ENCODE measurements around the gene RIIAD1. TPM values are rescaled to one million over a fixed set of nuclear protein-coding genes. Genes with fewer than 3 reads are reported as not detected.
A peak's percentile ranks its signal among the peaks of the same experiment; 100 is the strongest.
"Not testable (repeated sequence)": the region's sequence is repeated elsewhere in the genome, so short reads cannot be mapped to it uniquely, and the experiment has no call there.

Gene RIIAD1
- polyA plus RNA-seq, 2 donors: not detected

GRCh38 chr1:151760597-151761385, 39.5 kb downstream of the RIIAD1 start:
- no peak overlapping the region for H3K27ac ChIP-seq (ENCODE audit: low read depth in 2 of 2, low read length in 1 of 2)
- H3K4me1 ChIP-seq (ENCODE audit: control insufficient read depth in 2 of 2, insufficient read depth in 2 of 2, low read length in 1 of 2): peaks cover 0 to 2% of the 10 kb centered on the region in 2 donors
- 83 to 87% methylated on average over 7 of the region's 7 CpGs for WGBS, 2 donors
- H3K4me3 ChIP-seq (ENCODE audit: low read depth in 1 of 2, low read length in 2 of 2): no peak overlapping the region
- H3K9me3 ChIP-seq (ENCODE audit: control insufficient read depth in 2 of 2, insufficient read depth in 1 of 2, low read depth in 1 of 2, low read length in 1 of 2): no peaks in the 10 kb centered on the region
- peaks cover 6 to 15% of the 10 kb centered on the region in 2 donors for H3K36me3 ChIP-seq (ENCODE audit: control insufficient read depth in 2 of 2, insufficient read depth in 2 of 2, low read length in 1 of 2)
- no peaks in the 10 kb centered on the region for H3K27me3 ChIP-seq (ENCODE audit: control insufficient read depth in 1 of 2, insufficient read depth in 2 of 2, low read length in 2 of 2)

DNA sequence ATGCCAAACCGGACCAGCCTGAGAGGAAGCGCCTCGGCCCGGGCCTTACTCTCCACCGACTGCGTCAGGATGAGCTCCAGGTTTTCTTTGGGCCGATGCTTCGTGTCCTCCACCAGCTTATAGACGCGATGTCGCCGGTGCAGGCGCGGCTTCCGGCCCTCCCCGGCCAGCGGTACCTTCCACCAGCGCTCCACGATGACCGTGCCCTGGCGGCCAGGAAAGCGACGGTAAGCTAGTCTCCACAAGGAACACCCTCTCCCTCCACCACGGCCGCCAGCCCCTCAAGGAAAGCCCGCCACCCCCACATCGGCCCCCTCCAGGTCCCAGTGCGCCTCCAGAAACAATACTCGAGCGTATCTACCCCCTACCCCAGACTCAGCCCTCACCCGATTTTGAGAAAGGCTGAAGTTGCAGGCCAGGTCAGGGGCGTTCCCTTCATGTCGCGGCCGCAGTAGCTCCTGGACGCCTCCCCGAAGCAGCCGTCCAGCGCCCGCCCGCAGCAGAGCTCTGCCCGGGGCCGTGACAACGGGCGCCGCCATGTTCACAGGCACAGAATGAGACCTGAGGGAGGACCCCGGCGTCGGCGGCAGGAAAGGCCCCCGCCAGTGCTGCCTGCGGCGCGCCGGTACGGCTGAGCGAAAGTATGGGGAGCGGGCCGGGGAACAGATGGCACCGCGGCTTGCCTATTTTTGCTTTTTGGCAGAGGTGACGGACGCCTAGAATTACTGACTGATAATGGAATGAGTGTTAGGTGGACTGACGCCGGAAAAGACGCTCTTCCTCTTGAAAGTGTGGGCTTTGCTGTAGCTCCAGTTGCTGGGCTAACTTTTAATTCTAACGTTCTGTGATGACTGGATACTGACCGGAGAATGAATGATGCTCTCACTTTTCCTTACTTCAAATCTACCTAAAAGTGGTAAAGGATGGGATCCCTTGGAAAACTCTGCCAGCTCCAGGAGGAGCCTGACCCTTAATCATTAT, 41.9 kb downstream of the RIIAD1 start, which contains the start of gene MRPL9:
MRPL9 (minus strand) TSS at position 556 of the 981 bp plus-strand sequence; CDS start at position 539, 17 bp downstream.
- peak within 1 kb of the TSS; percentile 75 to 88 for H3K4me3 ChIP-seq (ENCODE audit: low read depth in 1 of 2, low read length in 2 of 2)
- peaks cover 0 to 6% of the 10 kb centered on the region in 2 donors for H3K4me1 ChIP-seq (ENCODE audit: control insufficient read depth in 2 of 2, insufficient read depth in 2 of 2, low read length in 1 of 2)
- 1% methylated on average over 68 of the region's 68 CpGs for WGBS, 2 donors
- H3K9me3 ChIP-seq (ENCODE audit: control insufficient read depth in 2 of 2, insufficient read depth in 1 of 2, low read depth in 1 of 2, low read length in 1 of 2): no peaks in the 10 kb centered on the region
- H3K27me3 ChIP-seq (ENCODE audit: control insufficient read depth in 1 of 2, insufficient read depth in 2 of 2, low read length in 2 of 2): no peaks in the 10 kb centered on the region
- peak within 1 kb of the TSS; percentile 88 to 93 for H3K27ac ChIP-seq (ENCODE audit: low read depth in 2 of 2, low read length in 1 of 2)
- peaks cover 6 to 13% of the 10 kb centered on the region in 2 donors for H3K36me3 ChIP-seq (ENCODE audit: control insufficient read depth in 2 of 2, insufficient read depth in 2 of 2, low read length in 1 of 2)

DNA sequence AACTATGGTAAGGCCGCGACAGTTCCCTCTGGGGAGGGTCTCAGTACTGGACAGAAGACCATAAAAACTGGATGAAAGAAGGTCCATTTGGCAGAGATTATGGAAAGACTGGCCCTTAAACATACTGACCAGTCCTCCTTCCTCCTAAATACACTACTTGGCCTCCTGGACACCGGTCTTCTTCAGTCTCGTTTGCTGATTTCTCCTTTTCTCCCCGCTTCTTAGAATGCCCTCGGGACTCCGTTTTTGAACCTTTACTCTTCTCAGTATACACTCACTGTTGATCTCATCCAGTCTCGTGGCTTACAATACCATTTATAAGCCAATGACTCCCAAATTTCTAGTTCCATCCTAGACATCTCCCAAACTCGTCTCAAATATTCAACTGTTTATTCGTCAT, 42.7 kb downstream of the RIIAD1 start:
- Histone ChIP-seq H3K27me3 (ENCODE audit: control insufficient read depth in 1 of 2, insufficient read depth in 2 of 2, low read length in 2 of 2) (no peaks in the 10 kb centered on the region), H3K27ac (ENCODE audit: low read depth in 2 of 2, low read length in 1 of 2) (peak overlapping the region; percentile 67 to 93), H3K4me1 (ENCODE audit: control insufficient read depth in 2 of 2, insufficient read depth in 2 of 2, low read length in 1 of 2) (peaks cover 0 to 6% of the 10 kb centered on the region in 2 donors), H3K4me3 (ENCODE audit: low read depth in 1 of 2, low read length in 2 of 2) (peak overlapping the region; percentile 75 to 88), H3K9me3 (ENCODE audit: control insufficient read depth in 2 of 2, insufficient read depth in 1 of 2, low read depth in 1 of 2, low read length in 1 of 2) (no peaks in the 10 kb centered on the region), H3K36me3 (ENCODE audit: control insufficient read depth in 2 of 2, insufficient read depth in 2 of 2, low read length in 1 of 2) (peaks cover 6 to 12% of the 10 kb centered on the region in 2 donors)
- 49 to 58% methylated on average over 10 of the region's 10 CpGs for WGBS, 2 donors

DNA sequence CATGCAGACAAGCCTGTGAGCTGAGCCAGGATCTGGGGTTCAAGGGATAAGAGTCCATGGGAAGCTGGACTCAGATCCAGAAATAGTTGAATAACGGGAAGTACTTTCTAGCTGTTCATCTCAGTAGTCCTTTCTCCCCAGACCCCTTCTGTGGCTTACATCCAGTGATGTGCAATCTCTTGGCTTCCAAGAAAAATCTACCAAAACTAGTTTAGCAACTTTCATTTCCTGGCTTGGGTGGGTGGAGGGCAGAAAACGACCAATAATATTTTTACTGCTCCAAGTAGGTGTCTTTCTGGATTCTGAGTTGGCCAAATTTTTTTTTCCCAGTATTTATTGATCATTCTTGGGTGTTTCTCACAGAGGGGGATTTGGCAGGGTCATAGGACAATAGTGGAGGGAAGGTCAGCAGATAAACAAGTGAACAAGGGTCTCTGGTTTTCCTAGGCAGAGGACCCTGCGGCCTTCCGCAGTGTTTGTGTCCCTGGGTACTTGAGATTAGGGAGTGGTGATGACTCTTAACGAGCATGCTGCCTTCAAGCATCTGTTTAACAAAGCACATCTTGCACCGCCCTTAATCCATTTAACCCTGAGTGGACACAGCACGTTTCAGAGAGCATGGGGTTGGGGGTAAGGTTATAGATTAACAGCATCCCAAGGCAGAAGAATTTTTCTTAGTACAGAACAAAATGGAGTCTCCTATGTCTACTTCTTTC, 47.2 kb downstream of the RIIAD1 start:
- WGBS, 2 donors: 29 to 36% methylated on average over 2 of the region's 7 CpGs
- not testable (repeated sequence) for H3K9me3 ChIP-seq (ENCODE audit: control insufficient read depth in 2 of 2, insufficient read depth in 1 of 2, low read depth in 1 of 2, low read length in 1 of 2); H3K4me3 ChIP-seq (ENCODE audit: low read depth in 1 of 2, low read length in 2 of 2); H3K36me3 ChIP-seq (ENCODE audit: control insufficient read depth in 2 of 2, insufficient read depth in 2 of 2, low read length in 1 of 2); H3K4me1 ChIP-seq (ENCODE audit: control insufficient read depth in 2 of 2, insufficient read depth in 2 of 2, low read length in 1 of 2); H3K27ac ChIP-seq (ENCODE audit: low read depth in 2 of 2, low read length in 1 of 2); H3K27me3 ChIP-seq (ENCODE audit: control insufficient read depth in 1 of 2, insufficient read depth in 2 of 2, low read length in 2 of 2)

- WGBS, 2 donors: 92 to 94% methylated on average over 21 to 34 of the region's 34 CpGs
- H3K4me3 ChIP-seq (ENCODE audit: low read depth in 1 of 2, low read length in 2 of 2); H3K9me3 ChIP-seq (ENCODE audit: control insufficient read depth in 2 of 2, insufficient read depth in 1 of 2, low read depth in 1 of 2, low read length in 1 of 2); H3K36me3 ChIP-seq (ENCODE audit: control insufficient read depth in 2 of 2, insufficient read depth in 2 of 2, low read length in 1 of 2); H3K27ac ChIP-seq (ENCODE audit: low read depth in 2 of 2, low read length in 1 of 2); H3K4me1 ChIP-seq (ENCODE audit: control insufficient read depth in 2 of 2, insufficient read depth in 2 of 2, low read length in 1 of 2); H3K27me3 ChIP-seq (ENCODE audit: control insufficient read depth in 1 of 2, insufficient read depth in 2 of 2, low read length in 2 of 2): not testable (repeated sequence)
Observed at GRCh38 chr1:151769270-151769669, 47.9 kb downstream of the RIIAD1 start.

GRCh38 chr1:151773702-151774101, 52.4 kb downstream of the RIIAD1 start:
- Histone ChIP-seq H3K4me3 (ENCODE audit: low read depth in 1 of 2, low read length in 2 of 2) (no peak overlapping the region), H3K27ac (ENCODE audit: low read depth in 2 of 2, low read length in 1 of 2) (no peak overlapping the region), H3K27me3 (ENCODE audit: control insufficient read depth in 1 of 2, insufficient read depth in 2 of 2, low read length in 2 of 2) (no peaks in the 10 kb centered on the region), H3K36me3 (ENCODE audit: control insufficient read depth in 2 of 2, insufficient read depth in 2 of 2, low read length in 1 of 2) (peaks cover 0 to 2% of the 10 kb centered on the region in 2 donors), H3K4me1 (ENCODE audit: control insufficient read depth in 2 of 2, insufficient read depth in 2 of 2, low read length in 1 of 2) (no peaks in the 10 kb centered on the region), H3K9me3 (ENCODE audit: control insufficient read depth in 2 of 2, insufficient read depth in 1 of 2, low read depth in 1 of 2, low read length in 1 of 2) (no peaks in the 10 kb centered on the region)
- 63 to 73% methylated on average over 5 of the region's 5 CpGs for WGBS, 2 donors

DNA sequence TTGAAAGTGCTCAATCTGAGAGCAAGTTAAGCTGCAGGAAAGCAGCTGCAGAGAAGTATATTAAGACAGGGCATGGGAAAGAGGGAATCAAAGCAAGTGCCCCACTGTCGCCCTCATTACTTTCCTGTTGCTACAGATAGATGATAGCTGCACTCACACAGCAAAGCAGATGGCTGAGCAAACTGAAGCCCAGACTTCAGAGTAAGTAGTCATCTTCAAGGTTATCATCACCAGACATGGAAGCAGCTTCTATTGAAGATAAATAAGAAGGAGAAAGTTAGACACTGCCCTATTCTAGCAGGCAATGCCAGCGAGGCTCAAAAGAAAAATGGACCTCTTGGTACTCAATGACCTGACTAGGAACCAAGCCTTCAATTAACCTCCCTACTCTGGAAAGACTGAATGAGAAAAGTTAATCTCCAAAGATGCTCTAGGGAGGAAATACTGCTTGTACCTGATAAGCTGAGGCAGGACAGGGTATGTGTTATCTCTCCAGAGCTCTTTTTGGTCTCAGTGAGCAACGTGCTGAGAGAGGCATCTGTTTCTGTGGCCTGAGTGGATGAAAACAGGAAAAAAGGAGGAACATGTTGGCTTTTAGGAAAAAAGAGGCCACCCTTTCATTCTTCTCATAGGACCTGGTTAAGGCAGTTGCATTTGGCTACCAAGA, 53.1 kb downstream of the RIIAD1 start:
- Histone ChIP-seq H3K36me3 (ENCODE audit: control insufficient read depth in 2 of 2, insufficient read depth in 2 of 2, low read length in 1 of 2) (peaks cover 0 to 2% of the 10 kb centered on the region in 2 donors), H3K27me3 (ENCODE audit: control insufficient read depth in 1 of 2, insufficient read depth in 2 of 2, low read length in 2 of 2) (no peaks in the 10 kb centered on the region), H3K27ac (ENCODE audit: low read depth in 2 of 2, low read length in 1 of 2) (no peak overlapping the region), H3K9me3 (ENCODE audit: control insufficient read depth in 2 of 2, insufficient read depth in 1 of 2, low read depth in 1 of 2, low read length in 1 of 2) (no peaks in the 10 kb centered on the region), H3K4me1 (ENCODE audit: control insufficient read depth in 2 of 2, insufficient read depth in 2 of 2, low read length in 1 of 2) (no peaks in the 10 kb centered on the region), H3K4me3 (ENCODE audit: low read depth in 1 of 2, low read length in 2 of 2) (no peak overlapping the region)
- 64 to 83% methylated on average over 3 of the region's 3 CpGs for WGBS, 2 donors

- Histone ChIP-seq H3K9me3 (ENCODE audit: control insufficient read depth in 2 of 2, insufficient read depth in 1 of 2, low read depth in 1 of 2, low read length in 1 of 2) (no peaks in the 10 kb centered on the region), H3K27ac (ENCODE audit: low read depth in 2 of 2, low read length in 1 of 2) (no peak overlapping the region), H3K4me1 (ENCODE audit: control insufficient read depth in 2 of 2, insufficient read depth in 2 of 2, low read length in 1 of 2) (no peaks in the 10 kb centered on the region), H3K36me3 (ENCODE audit: control insufficient read depth in 2 of 2, insufficient read depth in 2 of 2, low read length in 1 of 2) (peaks cover 0 to 2% of the 10 kb centered on the region in 2 donors), H3K4me3 (ENCODE audit: low read depth in 1 of 2, low read length in 2 of 2) (no peak overlapping the region), H3K27me3 (ENCODE audit: control insufficient read depth in 1 of 2, insufficient read depth in 2 of 2, low read length in 2 of 2) (no peaks in the 10 kb centered on the region)
- WGBS, 2 donors: 91 to 95% methylated on average over 7 of the region's 7 CpGs
Observed at GRCh38 chr1:151775894-151776664, 54.8 kb downstream of the RIIAD1 start.

All from esophagus (tissue), 2 donors.